C1 segment of cervical spinal cord (tissue), 14 donors: ENCODE data around the gene CDKN3.
"Not testable (repeated sequence)": the region's sequence is repeated elsewhere in the genome, so short reads cannot be mapped to it uniquely, and the experiment has no call there.

ENCODE experiments used
- DNase-seq, 14 donors: peaks; one replicate each; lab custom pipeline; 2025; lab: John Stamatoyannopoulos, UW

CDKN3 gene

DNA sequence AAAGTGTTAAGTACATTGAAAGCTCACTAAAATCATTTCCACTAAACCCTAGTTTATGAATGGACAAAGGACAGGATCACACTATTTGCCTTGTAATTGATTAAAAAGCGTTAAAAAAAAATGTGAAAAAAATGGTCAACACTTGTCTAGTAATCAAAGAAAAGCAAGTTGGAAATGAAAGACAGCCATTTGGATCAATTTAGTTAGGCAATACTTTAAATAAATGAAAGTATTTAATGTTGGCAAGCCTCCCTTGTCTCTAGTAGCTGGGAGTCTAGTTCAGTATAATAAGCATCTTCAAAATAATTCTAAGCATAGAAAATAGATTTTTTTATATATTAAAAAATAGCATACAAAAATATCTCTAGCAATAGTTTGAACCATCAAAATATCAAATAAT lies 58.6 kb downstream of the CDKN3 start:
- no peak for DNase-seq

DNA sequence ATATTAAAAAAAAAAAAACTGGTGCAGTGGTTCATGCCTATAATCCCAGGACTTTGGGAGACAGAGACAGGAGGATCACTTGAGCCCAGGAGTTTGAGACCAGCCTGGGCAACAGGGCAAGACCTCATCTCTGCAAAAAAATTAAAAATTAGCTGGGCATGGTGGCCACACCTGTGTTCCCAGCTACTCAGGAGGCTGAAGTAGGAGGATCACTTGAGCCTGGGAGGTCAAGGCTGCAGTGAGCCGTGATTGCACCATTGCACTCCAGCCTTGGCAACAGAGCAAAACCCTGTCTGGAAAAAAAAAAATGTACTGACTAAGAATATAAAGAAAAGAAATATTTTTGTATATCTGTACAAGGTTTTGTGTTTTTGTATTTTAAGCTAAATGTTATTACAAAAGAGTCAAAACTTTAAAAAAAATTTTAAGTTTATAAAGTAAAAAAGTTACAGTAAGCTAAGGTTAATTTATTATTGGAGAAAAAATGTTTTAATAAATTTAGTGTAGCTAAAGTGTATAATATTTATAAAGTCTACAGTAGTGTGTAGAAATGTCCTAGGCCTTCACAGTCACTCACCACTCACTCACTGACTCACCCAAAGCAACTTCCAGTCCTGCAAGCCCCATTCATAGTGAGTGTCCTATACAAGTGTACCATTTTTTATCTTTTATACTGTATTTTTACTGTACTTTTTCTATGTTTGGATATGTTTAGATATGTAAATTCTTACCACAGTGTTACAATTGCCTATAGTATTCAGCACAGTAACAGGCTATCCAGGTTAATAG lies 60.2 kb downstream of the CDKN3 start:
- DNase-seq: not testable (repeated sequence)

DNA sequence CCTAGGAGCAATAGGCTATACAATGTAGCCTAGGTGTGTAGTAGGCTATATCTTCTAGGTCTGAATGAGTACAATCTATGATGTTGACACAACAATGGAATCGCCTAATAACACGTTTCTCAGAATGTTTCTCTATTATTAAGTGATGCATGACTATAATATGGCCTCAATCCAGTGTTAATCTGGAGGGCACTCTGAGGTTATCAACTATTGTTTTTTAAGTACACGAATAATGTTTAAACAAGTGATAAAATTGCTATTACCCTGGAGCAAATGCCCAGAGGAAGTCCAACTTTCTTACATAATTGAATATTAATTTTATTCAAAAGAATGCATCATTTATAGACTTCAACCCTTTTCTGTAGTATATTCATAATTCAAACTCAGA lies 60.8 kb downstream of the CDKN3 start:
- no peak for DNase-seq

DNA sequence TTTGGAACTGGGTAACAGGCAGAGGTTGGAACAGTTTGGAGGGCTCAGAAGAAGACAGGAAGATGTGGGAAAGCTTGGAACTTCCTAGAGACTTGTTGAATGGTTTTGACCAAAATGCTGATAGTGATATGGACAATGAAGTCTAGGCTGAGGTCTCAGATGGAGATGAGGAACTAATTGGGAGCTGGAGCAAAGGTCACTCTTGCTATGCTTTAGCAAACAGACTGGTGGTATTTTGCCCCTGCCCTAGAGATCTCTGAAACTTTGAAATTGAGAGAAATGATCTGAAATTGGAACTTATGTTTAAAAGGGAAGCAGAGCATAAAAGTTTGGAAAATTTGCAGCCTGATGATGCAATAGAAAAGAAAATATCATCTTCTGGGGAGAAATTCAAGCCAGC lies 61.7 kb downstream of the CDKN3 start:
- not testable (repeated sequence) for DNase-seq

DNA sequence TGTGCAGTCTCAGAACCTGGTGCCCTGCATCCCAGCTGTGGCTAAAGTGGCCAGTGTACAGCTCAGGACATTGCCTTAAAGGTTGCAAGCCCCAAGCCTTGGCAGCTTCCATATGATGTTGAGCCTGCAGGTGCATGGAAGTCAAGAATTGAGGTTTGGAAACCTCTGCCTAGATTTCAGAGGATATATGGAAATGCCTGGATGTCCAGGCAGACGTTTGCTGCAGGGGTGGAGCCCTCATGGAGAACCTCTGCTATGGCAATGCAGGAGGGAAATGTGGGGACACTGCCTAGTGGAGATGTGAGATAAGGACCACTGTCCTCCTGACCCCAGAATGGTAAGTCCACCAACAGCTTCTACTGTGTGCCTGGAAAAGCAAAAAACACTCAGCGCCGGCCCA lies 62.3 kb downstream of the CDKN3 start:
- DNase-seq: no peak

DNA sequence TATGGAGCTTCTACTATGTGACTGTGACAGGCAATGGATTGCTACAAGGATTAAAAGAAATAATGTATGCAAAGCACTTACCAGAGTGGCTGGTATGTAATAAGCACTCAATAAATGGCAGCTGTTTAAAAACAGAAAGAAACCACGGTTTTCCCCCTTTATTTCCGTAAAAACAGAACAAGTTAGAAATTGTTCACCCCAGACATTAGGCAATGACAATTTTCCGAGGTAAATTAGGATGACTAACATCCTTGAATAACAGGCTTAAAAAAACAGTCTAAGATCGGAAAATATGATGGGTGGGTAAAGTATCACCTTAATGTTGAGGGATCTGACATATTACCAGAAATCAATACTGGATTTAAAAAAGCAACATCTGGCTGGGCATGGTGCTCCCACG lies 65.2 kb downstream of the CDKN3 start:
- no peak for DNase-seq

DNA sequence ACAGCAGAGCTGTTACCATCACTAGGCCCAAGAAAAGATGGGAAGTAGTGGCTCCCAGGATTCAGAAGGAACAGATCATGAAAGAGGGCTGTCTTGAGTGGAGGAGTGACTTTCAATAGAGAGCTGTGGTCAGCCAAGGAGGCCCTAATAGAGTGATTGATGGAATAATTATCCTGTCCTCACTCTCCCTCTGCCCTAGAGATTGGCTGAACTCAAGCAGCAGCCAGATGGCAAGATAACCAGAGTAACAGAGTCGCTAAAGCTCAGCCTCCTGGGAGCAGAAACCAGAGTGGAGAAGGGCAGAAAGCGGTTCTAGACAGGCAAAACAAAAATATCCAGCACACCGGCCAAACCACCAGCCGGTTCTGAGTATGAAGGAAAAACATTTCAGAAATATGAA lies 68.8 kb downstream of the CDKN3 start:
- peak in 1 of 14 donors; percentile 55 for DNase-seq

DNA sequence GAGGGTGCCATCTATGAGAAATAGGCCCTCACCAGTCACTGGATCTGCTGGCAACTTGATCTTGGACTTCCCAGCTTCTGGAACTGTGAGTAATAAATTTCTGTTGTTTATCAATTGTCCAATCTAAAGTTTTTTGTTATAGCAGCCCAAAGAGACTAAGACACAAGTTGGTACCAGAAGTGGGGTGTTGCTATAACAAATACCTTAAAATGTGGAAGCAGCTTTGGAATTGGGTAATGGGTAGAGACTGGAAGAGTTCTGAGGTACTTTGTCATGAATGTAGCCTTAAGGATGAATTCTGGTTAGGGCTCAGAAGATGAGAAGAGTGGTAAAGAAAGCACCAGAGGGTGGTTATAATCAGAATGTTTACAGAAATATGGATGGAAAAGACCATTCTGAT lies 70.5 kb downstream of the CDKN3 start:
- DNase-seq: no peak
